SK-N-SH (cell line): Measurements from ENCODE around the gene RFX2. TPM values are rescaled to one million over a fixed set of nuclear protein-coding genes. Genes with fewer than 3 reads are reported as not detected.

Experiments
- CTCF ChIA-PET: fragments of 300-600, 350-600 bp; formaldehyde crosslinking; extraction: SDS; loops from one replicate; lab custom pipeline; 2021; lab: Yijun Ruan, JAX
- POLR2A ChIA-PET: fragments of 350-600 bp; sonication (Branson Sonifier 250); formaldehyde crosslinking; extraction: SDS; loops from one replicate; lab custom pipeline; 2020; ENCODE audit warnings: antibody characterized with exemption, inconsistent platforms; lab: Yijun Ruan, JAX
- DNase-seq: peaks from one replicate; pipeline ENCODE4 v3.0.0; 2012
- H2AFZ ChIP-seq: fragments of 200-600 bp; sonication (generic); 2 replicates; pipeline ENCODE4 v1.8.1; 2016; ENCODE audit warnings: antibody characterized with exemption, mild to moderate bottlenecking, low read depth
- H3F3A ChIP-seq: fragments of 200-600 bp; sonication (generic); replicated peaks from 2 replicates; pipeline ENCODE3; 2016; ENCODE audit warnings: antibody characterized with exemption, mild to moderate bottlenecking; ENCODE audit not compliant: insufficient read depth
- H3K27ac ChIP-seq, 2 experiments: fragments of 200-500 bp in 1 of 2; fragments of 200-600 bp in 1 of 2; sonication (Bioruptor generic) in 1 of 2; sonication (generic), shearing (Covaris generic) in 1 of 2; 2 replicates each; pipeline versions ENCODE4 v1.5.1 to v1.6.1; 2014 to 2016; ENCODE audit warnings: low read depth in 2 of 2, inconsistent platforms in 1 of 2, low read length in 1 of 2, mild to moderate bottlenecking in 1 of 2, mixed read lengths in 1 of 2
- H3K27me3 ChIP-seq: fragments of 200-600 bp; sonication (generic), shearing (Covaris generic); 2 replicates; pipeline ENCODE4 v1.6.1; 2016; ENCODE audit warnings: mixed run types; ENCODE audit not compliant: insufficient read depth
- H3K36me3 ChIP-seq, 2 experiments: fragments of 200-500 bp in 1 of 2; fragments of 200-600 bp in 1 of 2; sonication (Bioruptor generic) in 1 of 2; sonication (generic) in 1 of 2; replicated peaks in 1 of 2; 2 replicates each; pipeline versions ENCODE3 to v1.5.1; 2014 to 2016; ENCODE audit warnings: low read length in 1 of 2, mild to moderate bottlenecking in 1 of 2; ENCODE audit not compliant: insufficient read depth in 2 of 2, control insufficient read depth in 1 of 2
- H3K4me1 ChIP-seq, 2 experiments: fragments of 200-500 bp in 1 of 2; fragments of 200-600 bp in 1 of 2; sonication (Bioruptor generic) in 1 of 2; sonication (generic), shearing (Covaris generic) in 1 of 2; 2 replicates each; pipeline versions ENCODE4 v1.5.1 to v1.6.1; 2014 to 2016; ENCODE audit warnings: low read depth in 1 of 2, low read length in 1 of 2, mixed run types in 1 of 2; ENCODE audit not compliant: insufficient read depth in 2 of 2, control insufficient read depth in 1 of 2
- H3K4me2 ChIP-seq: fragments of 200-600 bp; sonication (generic), shearing (Covaris generic); 2 replicates; pipeline ENCODE4 v1.6.1; 2017; ENCODE audit warnings: mixed run types
- H3K4me3 ChIP-seq, 2 experiments: fragments of 200-500 bp in 1 of 2; fragments of 200-600 bp in 1 of 2; sonication (Bioruptor generic) in 1 of 2; sonication (generic), shearing (Covaris generic) in 1 of 2; 2 replicates each; pipeline versions ENCODE4 v1.5.1 to v1.8.1; 2014 to 2016; ENCODE audit warnings: low read depth in 2 of 2, inconsistent platforms in 1 of 2, low read length in 1 of 2, mild to moderate bottlenecking in 1 of 2, mixed read lengths in 1 of 2, moderate library complexity in 1 of 2
- H3K79me2 ChIP-seq: fragments of 200-600 bp; sonication (generic); 2 replicates; pipeline ENCODE4 v1.8.1; 2017; ENCODE audit warnings: mild to moderate bottlenecking; ENCODE audit not compliant: insufficient read depth
- H3K9ac ChIP-seq: fragments of 200-600 bp; sonication (generic); 2 replicates; pipeline ENCODE4 v1.6.1; 2017; ENCODE audit warnings: mixed run types
- H3K9me2 ChIP-seq: fragments of 200-600 bp; sonication (generic); 2 replicates; pipeline ENCODE4 v1.6.1; 2017; ENCODE audit warnings: mixed run types
- H3K9me3 ChIP-seq: fragments of 200-600 bp; sonication (generic); 2 replicates; pipeline ENCODE4 v1.6.1; 2017; ENCODE audit warnings: mixed run types, mild to moderate bottlenecking, moderate library complexity
- H4K20me1 ChIP-seq: fragments of 200-600 bp; sonication (generic); 2 replicates; pipeline ENCODE4 v1.6.1; 2017; ENCODE audit warnings: mild to moderate bottlenecking, mixed run types; ENCODE audit not compliant: insufficient read depth
- CHD2 ChIP-seq: fragments of 150-350 bp; IDR thresholded peaks from 2 replicates; pipeline ENCODE4 v1.6.1; 2018; ENCODE audit warnings: low read length; ENCODE audit not compliant: partially characterized antibody
- EP300 ChIP-seq, 2 experiments: IDR thresholded peaks; 2 replicates each; pipeline versions ENCODE4 v1.4.0 to v1.6.1; 2012; ENCODE audit warnings: borderline replicate concordance in 1 of 2, low read depth in 1 of 2, low read length in 1 of 2
- FOSL2 ChIP-seq: IDR thresholded peaks from 2 replicates; pipeline ENCODE4 v1.4.0; 2012; ENCODE audit warnings: low read depth, mild to moderate bottlenecking, moderate library complexity, borderline replicate concordance
- FOXJ3 ChIP-seq: sonication (generic); formaldehyde crosslinking; IDR thresholded peaks from 2 replicates; pipeline ENCODE4 v1.5.1; 2020; ENCODE audit warnings: mild to moderate bottlenecking, missing genetic modification reagents
- JUND ChIP-seq: IDR thresholded peaks from 2 replicates; pipeline ENCODE4 v1.4.0; 2012
- MAX ChIP-seq: IDR thresholded peaks from 2 replicates; pipeline ENCODE4 v1.4.0; 2012; ENCODE audit warnings: low read depth
- MXI1 ChIP-seq: IDR thresholded peaks from 2 replicates; pipeline ENCODE4 v1.6.1; 2012; ENCODE audit warnings: mild to moderate bottlenecking, low read depth, low read length, improper control_type of control experiment
- NFIC ChIP-seq: IDR thresholded peaks from 2 replicates; pipeline ENCODE4 v1.4.0; 2012; ENCODE audit warnings: borderline replicate concordance
- PBX3 ChIP-seq: IDR thresholded peaks from 2 replicates; pipeline ENCODE4; 2012
- RCOR1 ChIP-seq: fragments of 150-350 bp; IDR thresholded peaks from 2 replicates; pipeline ENCODE4 v1.6.1; 2017; ENCODE audit warnings: antibody characterized with exemption, low read length
- SIN3A ChIP-seq: IDR thresholded peaks from 2 replicates; pipeline ENCODE4 v1.6.1; 2012; ENCODE audit warnings: low read depth, mild to moderate bottlenecking, low read length, moderate library complexity, borderline replicate concordance
- TCF12 ChIP-seq: IDR thresholded peaks from 2 replicates; pipeline ENCODE4 v1.4.0; 2012
- YY1 ChIP-seq: IDR thresholded peaks from 2 replicates; pipeline ENCODE4 v1.4.0; 2012; ENCODE audit warnings: low read depth, mild to moderate bottlenecking
- WGBS: methylation state at CpG from one replicate; pipeline ENCODE4 v1.1.6; 2017; ENCODE audit warnings: low lambda C conversion rate; 5-methylcytosine and 5-hydroxymethylcytosine counted together
- polyA plus RNA-seq, 3 experiments: library from polyadenylated mRNA; depleted of rRNA; stranded (reverse); fragments of >200 nt; gene quantifications; 2 replicates each; pipeline ENCODE4 v1.2.3, GENCODE V29; 2012

Gene RFX2
- polyA plus RNA-seq, 1 of the 3 experiments (the other 2 are of a cell fraction): 12.6 TPM

- TF ChIP-seq JUND (0 out of 2 replicates have a peak, but pooled peaks have one; percentile 26), MAX (0 out of 2 replicates have a peak, but pooled peaks have one; percentile 12), PBX3 (peak; percentile 64), RCOR1 (no peak), MXI1 (no peak), EP300 (IDR thresholded peaks at IDR 0.05; ENCODE audit: borderline replicate concordance in 1 of 2, low read depth in 1 of 2, low read length in 1 of 2) (no peak), FOXJ3 (no peak), NFIC (peak; percentile 69), SIN3A (no peak), YY1 (no peak), FOSL2 (peak; percentile 31; the same call in 1 of the 2 replicates), CHD2 (no peak), TCF12 (0 out of 2 replicates have a peak, but pooled peaks have one; percentile 28)
- TF ChIP-seq, all 33 proteins: peak for 6
- Histone ChIP-seq H3K79me2 (peaks cover 87% of the 10 kb centered on the region), H3K27me3 (no peaks in the 10 kb centered on the region), H3K36me3 (peaks cover 0 to 3% of the 10 kb centered on the region in 2 experiments), H3K27ac (peak overlapping the region in 1 of 2 experiments; percentile 77; a peak in 2 of 4 replicates), H3K9me3 (no peaks in the 10 kb centered on the region), H3K9me2 (no peaks in the 10 kb centered on the region), H3K4me3 (no peak overlapping the region), H3K4me2 (peak overlapping the region; percentile 56; the same call in 1 of the 2 replicates), H3K9ac (peak overlapping the region; percentile 53; the same call in 1 of the 2 replicates), H4K20me1 (no peaks in the 10 kb centered on the region), H3F3A (peaks cover 30% of the 10 kb centered on the region), H2AFZ (no peak overlapping the region), H3K4me1 (peaks cover 15 to 39% of the 10 kb centered on the region in 2 experiments)
- CTCF ChIA-PET: interaction anchor here (1.3 to 1.5 kb wide), 2 partner anchors 12 to 40 kb away, joined by 4 to 6 read pairs; no protein-coding TSS in a partner anchor
- POLR2A ChIA-PET: no interaction called here
- WGBS: 67% methylated on average over 3 of the region's 3 CpGs
- DNase-seq: no peak
Observed at GRCh38 chr19:6088602-6089049, 21.7 kb downstream of the RFX2 start.

- Histone ChIP-seq H3K4me1 (peaks cover 15 to 31% of the 10 kb centered on the region in 2 experiments), H3K79me2 (peaks cover 89% of the 10 kb centered on the region), H4K20me1 (no peaks in the 10 kb centered on the region), H3K9me3 (no peaks in the 10 kb centered on the region), H2AFZ (peak overlapping the region; percentile 61; the same call in 1 of the 2 replicates), H3K9ac (peak overlapping the region; percentile 53), H3K4me3 (no peak overlapping the region), H3F3A (peaks cover 30% of the 10 kb centered on the region), H3K27me3 (no peaks in the 10 kb centered on the region), H3K4me2 (peak overlapping the region; percentile 56), H3K27ac (peak overlapping the region; percentile 39 to 77; a peak in 3 of 4 replicates), H3K36me3 (peaks cover 0 to 3% of the 10 kb centered on the region in 2 experiments), H3K9me2 (no peaks in the 10 kb centered on the region)
- CTCF ChIA-PET: interaction anchor here (0.8 to 1.5 kb wide), 4 partner anchors 14 to 38 kb away, joined by 3 to 6 read pairs (median 4); no protein-coding TSS in a partner anchor
- TF ChIP-seq PBX3 (peak; percentile 37; the same call in 1 of the 2 replicates), RCOR1 (no peak)
- POLR2A ChIA-PET: interaction anchor here (1.2 kb wide), 1 partner anchor 12 kb away, joined by 3 read pairs; no protein-coding TSS in a partner anchor
- peak; percentile 46 for DNase-seq
- WGBS: 46% methylated on average over 6 of the region's 9 CpGs
Observed at GRCh38 chr19:6087074-6087571, 23.2 kb downstream of the RFX2 start.
